Gastrocnemius medialis (tissue), 4 donors: ENCODE data around the gene DUSP3.

Experiments used
- POLR2A ChIP-seq, 2 donors: fragments of 450-650 bp; IDR thresholded peaks; one replicate each; pipeline ENCODE4 v1.6.1; 2017; ENCODE audit warnings: antibody characterized with exemption in 2 of 2, mild to moderate bottlenecking in 2 of 2, moderate library complexity in 2 of 2
- TF ChIP-seq, protein P1 (sequence below), 5 experiments: fragments of 450-650 bp in 3 of 5; fragments of 200-600 bp in 2 of 5; sonication (generic) in 2 of 5; IDR thresholded peaks in 4 of 5; conservative IDR thresholded peaks in 1 of 5; 1 replicate in 4 of 5; 2 replicates in 1 of 5; pipeline ENCODE4 v1.5.1; 2016 to 2019; ENCODE audit warnings: antibody characterized with exemption in 5 of 5, mild to moderate bottlenecking in 3 of 5, moderate library complexity in 3 of 5

GRCh38 chr17:43767713-43768059 is 11.1 kb downstream of the DUSP3 start:
- TF ChIP-seq POLR2A (IDR thresholded peaks at IDR 0.05) = no peak
- TF ChIP-seq, protein P1, sequence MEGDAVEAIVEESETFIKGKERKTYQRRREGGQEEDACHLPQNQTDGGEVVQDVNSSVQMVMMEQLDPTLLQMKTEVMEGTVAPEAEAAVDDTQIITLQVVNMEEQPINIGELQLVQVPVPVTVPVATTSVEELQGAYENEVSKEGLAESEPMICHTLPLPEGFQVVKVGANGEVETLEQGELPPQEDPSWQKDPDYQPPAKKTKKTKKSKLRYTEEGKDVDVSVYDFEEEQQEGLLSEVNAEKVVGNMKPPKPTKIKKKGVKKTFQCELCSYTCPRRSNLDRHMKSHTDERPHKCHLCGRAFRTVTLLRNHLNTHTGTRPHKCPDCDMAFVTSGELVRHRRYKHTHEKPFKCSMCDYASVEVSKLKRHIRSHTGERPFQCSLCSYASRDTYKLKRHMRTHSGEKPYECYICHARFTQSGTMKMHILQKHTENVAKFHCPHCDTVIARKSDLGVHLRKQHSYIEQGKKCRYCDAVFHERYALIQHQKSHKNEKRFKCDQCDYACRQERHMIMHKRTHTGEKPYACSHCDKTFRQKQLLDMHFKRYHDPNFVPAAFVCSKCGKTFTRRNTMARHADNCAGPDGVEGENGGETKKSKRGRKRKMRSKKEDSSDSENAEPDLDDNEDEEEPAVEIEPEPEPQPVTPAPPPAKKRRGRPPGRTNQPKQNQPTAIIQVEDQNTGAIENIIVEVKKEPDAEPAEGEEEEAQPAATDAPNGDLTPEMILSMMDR (IDR thresholded peaks at IDR 0.05 in 4 of 5, conservative IDR thresholded peaks at IDR 0.05 in 1 of 5) = no peak
